BE2C (cell line): Measurements from ENCODE around the gene MAGEA10. TPM values are rescaled to one million over a fixed set of nuclear protein-coding genes. Genes with fewer than 3 reads are reported as not detected.
"Not testable (repeated sequence)": the region's sequence is repeated elsewhere in the genome, so short reads cannot be mapped to it uniquely, and the experiment has no call there.

ENCODE experiments used
- DNase-seq: peaks from one replicate; pipeline ENCODE4 v3.0.0-alpha.2; 2020
- H3K27me3 ChIP-seq: fragments of 250-450 bp; sonication (Bioruptor Pico); 2 replicates; pipeline ENCODE4 v1.5.1; 2020; ENCODE audit warnings: mild to moderate bottlenecking
- H3K36me3 ChIP-seq: fragments of 250-450 bp; sonication (Bioruptor Pico); 2 replicates; pipeline ENCODE4 v1.5.1; 2020; ENCODE audit warnings: mild to moderate bottlenecking
- H3K4me1 ChIP-seq: fragments of 250-450 bp; sonication (Bioruptor Pico); 2 replicates; pipeline ENCODE4 v1.5.1; 2020
- H3K4me3 ChIP-seq: 2 replicates; pipeline ENCODE4 v1.5.1; 2011; ENCODE audit warnings: low read depth, low read length
- H3K9me3 ChIP-seq: fragments of 250-450 bp; sonication (Bioruptor Pico); 2 replicates; pipeline ENCODE4 v1.5.1; 2020
- polyA plus RNA-seq: library from polyadenylated mRNA; unstranded; fragments of >200 nt; gene quantifications from one replicate; pipeline ENCODE4 v1.2.1, GENCODE V29; 2012; ENCODE audit warnings: low read depth, missing spikeins; ENCODE audit not compliant: insufficient read length, insufficient read depth
- TF ChIP-seq, protein P1 (sequence below): IDR thresholded peaks from 2 replicates; pipeline ENCODE4 v1.5.1; 2012; ENCODE audit warnings: mild to moderate bottlenecking, low read depth, low read length

The MAGEA10 gene
- 0.57 TPM for polyA plus RNA-seq

DNA sequence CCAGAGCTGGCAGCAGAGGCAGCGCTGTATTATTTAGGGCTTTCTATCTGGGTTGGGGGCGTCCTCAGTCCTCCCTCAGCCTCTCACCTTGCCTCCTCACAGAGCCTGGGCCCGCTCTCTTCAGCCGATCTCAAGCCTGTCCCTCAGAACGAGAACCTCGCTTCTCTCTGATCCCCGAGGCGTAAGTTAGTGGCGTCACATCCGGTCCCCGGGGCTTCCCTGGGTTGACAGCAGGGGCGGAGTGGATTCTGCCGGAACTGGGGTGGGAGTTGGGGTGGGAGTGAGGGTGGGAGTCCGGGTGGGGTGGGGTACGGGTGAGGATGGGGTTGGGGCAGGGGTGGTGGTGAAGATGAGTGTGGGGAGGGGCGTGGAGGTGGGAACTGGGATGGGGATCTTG, at the start of gene MAGEA10:
Gene MAGEA10, minus strand, starts transcription at position 190 of the 397 bp plus-strand sequence. CDS start 2,957 bp downstream, outside the sequence.
- no peak for DNase-seq
- Histone ChIP-seq H3K9me3 (no peaks in the 10 kb centered on the region), H3K27me3 (no peaks in the 10 kb centered on the region), H3K4me3 (no peak within 1 kb of the TSS), H3K4me1 (no peaks in the 10 kb centered on the region), H3K36me3 (no peaks in the 10 kb centered on the region)
- TF ChIP-seq, protein P1, sequence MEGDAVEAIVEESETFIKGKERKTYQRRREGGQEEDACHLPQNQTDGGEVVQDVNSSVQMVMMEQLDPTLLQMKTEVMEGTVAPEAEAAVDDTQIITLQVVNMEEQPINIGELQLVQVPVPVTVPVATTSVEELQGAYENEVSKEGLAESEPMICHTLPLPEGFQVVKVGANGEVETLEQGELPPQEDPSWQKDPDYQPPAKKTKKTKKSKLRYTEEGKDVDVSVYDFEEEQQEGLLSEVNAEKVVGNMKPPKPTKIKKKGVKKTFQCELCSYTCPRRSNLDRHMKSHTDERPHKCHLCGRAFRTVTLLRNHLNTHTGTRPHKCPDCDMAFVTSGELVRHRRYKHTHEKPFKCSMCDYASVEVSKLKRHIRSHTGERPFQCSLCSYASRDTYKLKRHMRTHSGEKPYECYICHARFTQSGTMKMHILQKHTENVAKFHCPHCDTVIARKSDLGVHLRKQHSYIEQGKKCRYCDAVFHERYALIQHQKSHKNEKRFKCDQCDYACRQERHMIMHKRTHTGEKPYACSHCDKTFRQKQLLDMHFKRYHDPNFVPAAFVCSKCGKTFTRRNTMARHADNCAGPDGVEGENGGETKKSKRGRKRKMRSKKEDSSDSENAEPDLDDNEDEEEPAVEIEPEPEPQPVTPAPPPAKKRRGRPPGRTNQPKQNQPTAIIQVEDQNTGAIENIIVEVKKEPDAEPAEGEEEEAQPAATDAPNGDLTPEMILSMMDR: no peak

DNA sequence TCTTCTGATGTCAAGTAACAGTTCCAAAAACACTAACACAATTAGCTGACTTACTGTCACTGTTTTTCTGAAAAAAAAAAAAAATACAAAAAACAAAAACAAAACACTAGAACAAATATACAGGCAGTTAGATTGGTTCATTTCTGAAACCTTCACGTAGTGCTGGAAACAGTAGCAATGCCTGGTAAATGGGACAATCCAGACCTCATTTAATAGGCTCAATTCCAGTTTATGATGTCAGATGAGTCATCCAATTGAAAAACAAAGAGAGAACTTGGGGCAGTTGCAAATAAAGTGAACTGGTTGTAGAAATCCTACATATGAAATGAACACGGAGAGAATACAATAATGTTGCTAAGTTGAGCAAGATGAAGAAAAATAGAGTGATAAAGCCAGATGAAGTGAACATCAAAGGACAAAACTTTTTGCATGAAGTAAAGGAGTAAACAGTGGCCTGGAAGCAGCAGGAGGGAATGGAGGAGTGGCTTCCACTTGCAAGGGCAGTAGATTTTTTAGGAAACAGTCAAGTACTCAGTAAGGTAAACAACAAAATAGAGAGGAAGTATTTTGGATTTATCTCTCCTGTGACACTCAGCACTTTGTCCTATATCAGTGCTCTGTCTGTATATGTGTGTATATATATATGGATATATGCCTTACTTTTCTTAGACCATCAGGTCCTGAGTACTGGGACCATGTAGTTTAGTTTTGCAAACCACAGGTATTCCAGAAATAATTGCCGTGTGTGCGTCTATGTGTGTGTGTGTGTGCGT, 39.3 kb upstream of the MAGEA10 start:
- no peak overlapping the region for H3K4me3 ChIP-seq
- H3K4me1 ChIP-seq: no peaks in the 10 kb centered on the region
- H3K36me3 ChIP-seq: no peaks in the 10 kb centered on the region
- TF ChIP-seq, protein P1: no peak
- H3K9me3 ChIP-seq: no peaks in the 10 kb centered on the region
- H3K27me3 ChIP-seq: no peaks in the 10 kb centered on the region
- no peak for DNase-seq

DNA sequence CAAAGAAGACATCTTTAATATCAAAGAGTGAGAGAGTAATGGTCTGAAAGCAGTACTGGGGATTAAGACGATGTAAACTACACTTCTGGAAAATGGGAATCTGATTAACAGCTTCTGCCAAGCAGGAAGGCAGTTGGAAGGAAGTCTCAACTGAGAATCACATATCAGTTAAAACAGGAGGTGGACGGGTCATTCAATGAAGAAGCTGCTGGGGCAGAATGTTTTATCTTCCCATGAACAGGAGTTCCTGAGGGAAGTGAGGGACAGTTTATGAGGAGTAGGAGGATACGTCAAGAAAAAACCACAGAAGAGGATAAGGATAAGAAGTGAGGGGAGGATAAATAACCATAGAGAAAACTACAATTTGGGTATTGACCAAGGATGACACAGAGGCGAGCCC, 38.7 kb upstream of the MAGEA10 start:
- Histone ChIP-seq H3K4me3 (no peak overlapping the region), H3K36me3 (no peaks in the 10 kb centered on the region), H3K9me3 (no peaks in the 10 kb centered on the region), H3K27me3 (no peaks in the 10 kb centered on the region), H3K4me1 (no peaks in the 10 kb centered on the region)
- DNase-seq: no peak
- TF ChIP-seq, protein P1: no peak

DNA sequence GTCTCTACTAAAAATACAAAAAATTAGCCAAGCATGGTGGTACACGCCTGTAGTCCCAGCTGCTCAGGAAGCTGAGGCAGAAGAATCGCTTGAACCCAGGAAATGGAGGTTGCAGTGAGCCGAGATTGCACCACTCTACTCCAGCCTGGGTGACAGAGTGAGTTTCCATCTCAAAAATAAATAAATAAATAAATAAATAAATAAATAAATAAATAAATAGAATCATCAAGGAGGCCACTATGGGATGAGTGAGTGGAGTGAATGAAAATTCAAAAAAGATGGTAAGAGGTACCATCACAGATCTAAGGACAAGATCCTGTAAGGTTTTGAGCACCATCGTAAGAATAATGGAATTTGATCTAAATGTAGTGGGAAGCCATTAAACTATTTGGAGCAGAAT, 37.5 kb upstream of the MAGEA10 start:
- H3K4me1 ChIP-seq, H3K27me3 ChIP-seq, H3K36me3 ChIP-seq, H3K4me3 ChIP-seq, H3K9me3 ChIP-seq, DNase-seq: not testable (repeated sequence)

DNA sequence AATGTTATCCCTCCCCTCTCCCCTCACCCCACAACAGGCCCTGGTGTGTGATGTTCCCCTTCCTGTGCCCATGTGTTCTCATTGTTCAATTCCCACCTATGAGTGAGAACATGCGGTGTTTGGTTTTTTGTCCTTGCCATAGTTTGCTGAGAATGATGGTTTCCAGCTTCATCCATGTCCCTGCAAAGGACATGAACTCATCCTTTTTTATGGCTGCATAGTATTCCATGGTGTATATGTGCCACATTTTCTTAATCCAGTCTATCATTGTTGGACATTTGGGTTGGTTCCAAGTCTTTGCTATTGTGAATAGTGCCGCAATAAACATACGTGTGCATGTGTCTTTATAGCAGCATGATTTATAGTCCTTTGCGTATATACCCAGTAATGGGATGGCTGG, 35.5 kb upstream of the MAGEA10 start:
- H3K4me1 ChIP-seq, DNase-seq, H3K36me3 ChIP-seq, H3K4me3 ChIP-seq, H3K27me3 ChIP-seq, H3K9me3 ChIP-seq: not testable (repeated sequence)

DNA sequence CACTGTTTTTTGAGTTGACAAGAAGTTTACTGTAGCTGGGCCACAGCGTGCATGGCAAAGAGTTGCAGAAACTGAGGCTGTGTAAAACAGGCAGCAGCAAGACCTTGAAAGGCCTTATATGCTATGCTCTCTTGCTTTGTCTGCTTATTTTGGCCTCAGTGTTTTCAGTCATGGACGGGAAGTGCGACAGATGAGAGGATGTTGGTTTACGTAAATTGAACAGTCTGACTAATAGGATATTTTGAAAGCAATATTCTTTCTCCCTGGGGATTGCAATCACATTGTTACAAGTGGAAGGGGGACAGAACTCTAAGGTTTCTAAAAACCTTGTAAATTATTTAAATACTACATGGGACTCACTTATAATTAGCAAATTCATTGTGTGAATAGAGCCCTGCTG, 32.2 kb upstream of the MAGEA10 start:
- no peak for DNase-seq
- Histone ChIP-seq H3K27me3 (no peaks in the 10 kb centered on the region), H3K9me3 (no peaks in the 10 kb centered on the region), H3K4me3 (no peak overlapping the region), H3K36me3 (no peaks in the 10 kb centered on the region), H3K4me1 (no peaks in the 10 kb centered on the region)
- TF ChIP-seq, protein P1: no peak

DNA sequence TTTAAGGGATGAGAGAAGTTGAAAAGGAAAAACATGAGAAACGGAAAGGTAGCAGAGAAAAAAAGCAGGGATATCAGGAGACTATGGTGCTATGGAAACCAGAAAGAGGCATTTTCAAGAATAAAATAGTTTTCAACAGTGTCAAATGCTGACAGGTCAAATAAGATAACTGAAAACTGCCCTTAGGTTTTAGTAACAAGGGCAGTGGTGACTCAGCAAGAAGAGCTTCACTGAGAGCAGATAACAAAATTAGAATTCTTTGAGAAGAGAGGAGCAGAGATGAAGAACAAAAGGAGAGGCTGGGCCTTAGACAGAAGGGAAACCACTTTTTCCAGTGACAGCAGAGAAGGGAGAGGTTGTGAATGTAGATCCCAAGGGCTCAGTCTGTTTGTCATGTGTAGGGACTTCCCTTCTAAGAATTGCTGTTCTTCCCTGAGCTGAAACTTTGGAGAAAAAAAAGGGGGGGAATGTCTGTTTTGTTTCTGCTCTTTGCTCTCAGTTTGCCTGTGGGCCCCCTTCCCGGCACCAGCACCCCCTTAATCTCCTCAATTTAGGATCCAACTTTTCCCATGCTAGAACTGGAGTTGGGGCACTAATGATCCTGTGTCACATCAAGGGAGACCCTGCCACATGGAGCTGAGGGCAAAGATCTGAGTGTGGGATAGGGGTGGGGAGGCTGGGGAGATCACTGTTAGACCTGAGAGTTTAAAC, 26.8 kb upstream of the MAGEA10 start:
- no peak for DNase-seq
- Histone ChIP-seq H3K9me3 (no peaks in the 10 kb centered on the region), H3K27me3 (no peaks in the 10 kb centered on the region), H3K4me3 (no peak overlapping the region), H3K36me3 (no peaks in the 10 kb centered on the region), H3K4me1 (no peaks in the 10 kb centered on the region)
- TF ChIP-seq, protein P1: no peak
